GM13977 (cell line): ENCODE results near the gene ASTN1.

Experiments
- DNase-seq: peaks from one replicate; pipeline ENCODE4 v3.0.0; 2012; ENCODE audit warnings: low spot score
- CTCF ChIP-seq: IDR thresholded peaks from 2 replicates; pipeline ENCODE4 v1.5.1; 2012; ENCODE audit warnings: mild to moderate bottlenecking, control low read depth; ENCODE audit not compliant: insufficient read depth; ENCODE audit errors: extremely low read depth, missing control alignments
- in situ Hi-C: fragments of 300-500 bp; cut with MboI; formaldehyde crosslinking; loops from one replicate; pipeline ENCODE4 v1.12.0; 2022; ENCODE audit warnings: low sequenced_read_pairs, low pct_unique_long_range_greater_than_20kb, mixed read lengths, inconsistent platforms; ENCODE audit not compliant: unreplicated experiment

ASTN1 gene

GRCh38 chr1:176954242-176954641 is 210.3 kb downstream of the ASTN1 start:
- in situ Hi-C loops, result no loop called here
- DNase-seq, result no peak
- TF ChIP-seq CTCF, result no peak

- no peak for TF ChIP-seq CTCF
- in situ Hi-C loops, result no loop called here
- no peak for DNase-seq
Measured at GRCh38 chr1:176950736-176951324, 213.7 kb downstream of the ASTN1 start.

- peak; percentile 25 for DNase-seq
- TF ChIP-seq CTCF, result peak; percentile 73
- in situ Hi-C loops, result no loop called here
Measured at GRCh38 chr1:176949033-176949662, 215.4 kb downstream of the ASTN1 start.

DNA sequence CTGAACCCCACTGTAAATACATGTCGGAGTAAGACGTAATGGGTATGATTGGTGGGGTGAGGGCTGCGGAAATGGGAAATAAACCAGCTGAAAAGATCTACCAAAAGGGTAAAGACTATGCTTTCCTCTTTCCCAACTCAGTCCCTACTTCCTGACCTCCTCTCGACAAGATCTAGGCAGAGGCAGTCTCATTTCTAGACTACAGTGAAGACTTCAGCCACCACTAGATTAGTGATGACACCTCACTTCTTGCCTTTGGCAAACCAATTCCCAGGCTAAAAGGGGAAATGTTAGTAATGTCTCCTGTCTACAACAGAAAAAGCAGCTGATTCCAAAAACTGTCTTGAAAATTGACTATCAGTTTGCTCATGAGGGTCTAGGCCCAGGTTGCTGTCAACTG is 219.9 kb downstream of the ASTN1 start:
- in situ Hi-C loops, result no loop called here
- no peak for DNase-seq
- TF ChIP-seq CTCF, result no peak

DNA sequence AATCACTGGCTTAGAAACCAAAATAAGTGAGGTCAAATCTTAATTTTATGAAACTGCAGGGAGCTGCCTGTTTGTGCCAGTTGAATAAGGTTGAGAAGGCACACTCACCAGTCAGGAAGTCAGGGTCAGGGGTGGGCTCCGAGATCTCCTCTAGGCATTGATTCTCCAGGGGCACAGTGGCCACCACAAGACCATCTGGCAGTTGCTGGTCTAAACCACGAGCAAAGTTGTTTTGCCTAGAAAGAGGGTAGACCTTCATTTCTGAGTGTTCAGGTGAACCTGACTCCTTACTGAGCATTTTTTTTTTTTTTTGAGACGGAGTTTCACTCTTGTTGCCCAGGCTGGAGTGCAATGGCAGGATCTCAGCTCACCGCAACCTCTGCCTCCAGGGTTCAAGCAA is 220.7 kb downstream of the ASTN1 start:
- TF ChIP-seq CTCF, result no peak
- in situ Hi-C loops, result no loop called here

DNA sequence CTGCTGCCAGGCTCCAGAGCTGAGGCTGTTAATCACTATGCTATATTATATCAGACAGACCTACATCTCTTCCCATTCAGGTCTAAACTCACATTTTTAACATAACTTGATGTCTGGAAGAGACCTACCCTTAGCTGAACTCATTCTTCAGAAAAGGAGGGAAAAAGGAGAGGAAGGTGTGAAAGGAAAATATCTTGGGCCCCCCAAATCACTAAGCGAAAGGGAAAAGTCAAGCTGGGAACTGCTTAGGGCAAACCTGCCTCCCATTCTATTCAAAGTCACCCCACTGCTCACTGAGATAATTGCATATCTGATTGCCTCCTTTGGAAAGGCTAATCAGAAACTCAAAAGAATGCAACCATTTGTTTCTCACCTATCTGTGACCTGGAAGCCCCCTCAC is 222.2 kb downstream of the ASTN1 start:
- no peak for TF ChIP-seq CTCF
- in situ Hi-C loops, result no loop called here
- DNase-seq, result no peak

More for the DNA sequence above, 220.7 kb downstream of the ASTN1 start:
- no peak for DNase-seq

DNA sequence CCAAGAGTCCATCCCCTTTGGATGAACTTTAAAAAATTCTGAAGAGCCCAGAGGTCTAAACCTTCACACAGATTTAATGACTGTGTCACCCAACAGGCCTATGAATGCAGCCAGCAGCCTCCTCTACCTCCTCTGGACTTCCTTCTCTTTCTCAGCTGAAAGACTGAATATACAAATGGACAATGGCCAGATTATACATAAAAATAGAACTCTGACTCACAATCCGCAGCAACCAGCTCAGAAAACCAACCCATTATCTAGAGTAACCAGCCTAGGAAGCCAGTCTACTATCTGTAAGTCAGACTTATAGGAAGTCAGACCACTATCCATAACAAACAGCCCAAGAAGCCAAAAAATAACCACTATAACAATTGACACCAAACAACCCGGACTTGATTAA is 224.5 kb downstream of the ASTN1 start:
- no peak for DNase-seq
- in situ Hi-C loops, result no loop called here
- no peak for TF ChIP-seq CTCF
